Adrenal gland (tissue), 12 donors: ENCODE data around the gene BCAT1. TPM values are rescaled to one million over a fixed set of nuclear protein-coding genes. Genes with fewer than 3 reads are reported as not detected.

Experiments
- DNase-seq, 7 donors: peaks; one replicate each; pipeline ENCODE4 v3.0.0-alpha.2; 2019 to 2020
- H3K27ac ChIP-seq, 5 donors: fragments of 200-600 bp; sonication (generic) in 4 of 5; 1 replicate in 3 of 5; 2 replicates in 2 of 5; pipeline versions ENCODE4 v1.5.1 to v1.8.0; 2016 to 2020; ENCODE audit warnings: mild to moderate bottlenecking in 1 of 5
- H3K27me3 ChIP-seq: fragments of 200-600 bp; 2 replicates; pipeline ENCODE4 v1.8.0; 2021
- H3K36me3 ChIP-seq, 2 donors: fragments of 200-600 bp; replicated peaks in 1 of 2; 1 replicate in 1 of 2; 2 replicates in 1 of 2; pipeline versions ENCODE4 v1.5.1 to v1.8.0; 2018 to 2022
- H3K4me1 ChIP-seq, 2 donors: fragments of 200-600 bp; replicated peaks in 1 of 2; 1 replicate in 1 of 2; 2 replicates in 1 of 2; pipeline versions ENCODE4 v1.5.1 to v1.8.0; 2018 to 2021
- H3K4me3 ChIP-seq, 4 donors: fragments of 200-600 bp; sonication (generic) in 3 of 4; one replicate each; pipeline ENCODE4 v1.5.1; 2016 to 2018
- H3K9me3 ChIP-seq, 3 donors: fragments of 200-600 bp; sonication (generic) in 1 of 3; replicated peaks in 1 of 3; 1 replicate in 2 of 3; 2 replicates in 1 of 3; pipeline versions ENCODE4 v1.5.1 to v1.8.0; 2016 to 2021
- CTCF ChIP-seq, 6 experiments: fragments of 450-650 bp in 4 of 6; fragments of 200-600 bp in 2 of 6; sonication (generic) in 1 of 6; IDR thresholded peaks; 1 replicate in 5 of 6; 2 replicates in 1 of 6; pipeline versions ENCODE4 v1.5.1 to v1.8.0; 2016 to 2021; ENCODE audit warnings: antibody characterized with exemption in 6 of 6, mild to moderate bottlenecking in 2 of 6, moderate library complexity in 1 of 6
- POLR2A ChIP-seq, 2 donors: fragments of 450-650 bp; IDR thresholded peaks; one replicate each; pipeline ENCODE4 v1.6.1; 2017; ENCODE audit warnings: antibody characterized with exemption in 2 of 2, mild to moderate bottlenecking in 2 of 2, moderate library complexity in 1 of 2
- WGBS, 4 donors: extraction: QIAGEN DNeasy Blood & Tissue Kit in 2 of 4; methylation state at CpG; one replicate each; pipeline versions ENCODE4 v1.1.5 to v1.1.7; 2013 to 2017; 5-methylcytosine and 5-hydroxymethylcytosine counted together
- intact Hi-C, 2 donors: fragments of 100-400 bp; cut with DNase I; formaldehyde crosslinking; loops; one replicate each; pipeline versions ENCODE4 v1.14.1 to v1.15.0; 2022 to 2023
- polyA plus RNA-seq, 3 donors: library from polyadenylated mRNA; stranded (reverse); fragments of 200-250 nt in 2 of 3; fragments of 350-450 nt in 1 of 3; fragmentation: Illumina TruSeq in 1 of 3; extraction: RNeasy Lipid Tissue Mini Kit (QIAGEN cat#74804) in 1 of 3; gene quantifications; one replicate each; pipeline ENCODE4 v1.2.3, GENCODE V29; 2013 to 2014
- total RNA-seq, 9 donors: library from RNA; depleted of rRNA in 4 of 9; stranded (reverse); fragments of >200 nt in 4 of 9; fragments of 120-200 nt in 1 of 9; fragmentation: NEBNext Ultra II Directional in 1 of 9; extraction: Animal tissue kit (Norgen Biotek cat#: 25700) in 1 of 9; gene quantifications; one replicate each; pipeline versions ENCODE4 v1.1.0 to v1.2.4, GENCODE V29; 2013 to 2023
- donor health status: healthy with polysubstance abuse.
- donor health status: Bipolar disorder and iron deficiency.
- donor health status: DM: yes; HTN: yes; CAD: no.
- donor health status: DM: no; HTN: no; CAD: no.
- donor health status: DM: no; HTN: no; CAD: no.
- donor health status: DM: yes; HTN: yes; CAD: no.

The BCAT1 gene
- total and polyA plus RNA-seq, 12 donors, result 2.1 to 41.5 (median 20.1) TPM

- Histone ChIP-seq H3K4me3 (no peak overlapping the region), H3K27ac (no peak overlapping the region), H3K4me1 (no peaks in the 10 kb centered on the region), H3K36me3 (no peaks in the 10 kb centered on the region), H3K9me3 (no peaks in the 10 kb centered on the region), H3K27me3 (no peaks in the 10 kb centered on the region)
- DNase-seq, result no peak
- intact Hi-C loops, result no loop called here
- WGBS, 4 donors, result 36 to 63% (median 50%) methylated on average over 3 of the region's 3 CpGs
- TF ChIP-seq POLR2A (IDR thresholded peaks at IDR 0.05) (no peak), CTCF (IDR thresholded peaks at IDR 0.05) (no peak)
Measured at GRCh38 chr12:24850496-24850895, 98.4 kb downstream of the BCAT1 start.

GRCh38 chr12:24848941-24849477 lies 99.9 kb downstream of the BCAT1 start:
- WGBS, 4 donors, result 85 to 91% (median 88%) methylated on average over 6 to 8 of the region's 8 CpGs
- no peak for DNase-seq
- H3K9me3 ChIP-seq, result no peaks in the 10 kb centered on the region
- no peaks in the 10 kb centered on the region for H3K36me3 ChIP-seq
- H3K27me3 ChIP-seq, result no peaks in the 10 kb centered on the region
- intact Hi-C loops, result no loop called here
- H3K4me1 ChIP-seq, result no peaks in the 10 kb centered on the region
- no peak overlapping the region for H3K4me3 ChIP-seq
- TF ChIP-seq CTCF (IDR thresholded peaks at IDR 0.05), result no peak
- TF ChIP-seq POLR2A (IDR thresholded peaks at IDR 0.05), result no peak
- H3K27ac ChIP-seq, result no peak overlapping the region

GRCh38 chr12:24846689-24847088 lies 102.2 kb downstream of the BCAT1 start:
- TF ChIP-seq POLR2A (IDR thresholded peaks at IDR 0.05) (no peak), CTCF (IDR thresholded peaks at IDR 0.05) (no peak)
- Histone ChIP-seq H3K27me3 (no peaks in the 10 kb centered on the region), H3K36me3 (no peaks in the 10 kb centered on the region), H3K27ac (no peak overlapping the region), H3K4me1 (no peaks in the 10 kb centered on the region), H3K9me3 (no peaks in the 10 kb centered on the region), H3K4me3 (no peak overlapping the region)
- intact Hi-C loops, result no loop called here
- 84 to 96% (median 96%) methylated on average over 2 of the region's 2 CpGs for WGBS, 4 donors
- no peak for DNase-seq

- H3K36me3 ChIP-seq, result peaks cover 0 to 3% of the 10 kb centered on the region in 2 donors
- H3K4me3 ChIP-seq, result no peak overlapping the region
- TF ChIP-seq POLR2A (IDR thresholded peaks at IDR 0.05) (no peak), CTCF (IDR thresholded peaks at IDR 0.05) (no peak)
- WGBS, 4 donors, result 79 to 92% (median 84%) methylated on average over 3 of the region's 3 CpGs
- H3K27ac ChIP-seq, result no peak overlapping the region
- DNase-seq, result no peak
- no peaks in the 10 kb centered on the region for H3K27me3 ChIP-seq
- no peaks in the 10 kb centered on the region for H3K9me3 ChIP-seq
- no peaks in the 10 kb centered on the region for H3K4me1 ChIP-seq
- intact Hi-C loops, result no loop called here
Measured at GRCh38 chr12:24845615-24846014, 103.3 kb downstream of the BCAT1 start.
